HG03045 (cell line): ENCODE measurements around the gene CCDC47.

Source experiments
- ATAC-seq: cut with Tn5 transposase; IDR thresholded peaks from one replicate; pipeline ENCODE4 v1.9.1; 2021; ENCODE audit warnings: mild to moderate bottlenecking, moderate library complexity; ENCODE audit not compliant: unreplicated experiment

CCDC47 gene

DNA sequence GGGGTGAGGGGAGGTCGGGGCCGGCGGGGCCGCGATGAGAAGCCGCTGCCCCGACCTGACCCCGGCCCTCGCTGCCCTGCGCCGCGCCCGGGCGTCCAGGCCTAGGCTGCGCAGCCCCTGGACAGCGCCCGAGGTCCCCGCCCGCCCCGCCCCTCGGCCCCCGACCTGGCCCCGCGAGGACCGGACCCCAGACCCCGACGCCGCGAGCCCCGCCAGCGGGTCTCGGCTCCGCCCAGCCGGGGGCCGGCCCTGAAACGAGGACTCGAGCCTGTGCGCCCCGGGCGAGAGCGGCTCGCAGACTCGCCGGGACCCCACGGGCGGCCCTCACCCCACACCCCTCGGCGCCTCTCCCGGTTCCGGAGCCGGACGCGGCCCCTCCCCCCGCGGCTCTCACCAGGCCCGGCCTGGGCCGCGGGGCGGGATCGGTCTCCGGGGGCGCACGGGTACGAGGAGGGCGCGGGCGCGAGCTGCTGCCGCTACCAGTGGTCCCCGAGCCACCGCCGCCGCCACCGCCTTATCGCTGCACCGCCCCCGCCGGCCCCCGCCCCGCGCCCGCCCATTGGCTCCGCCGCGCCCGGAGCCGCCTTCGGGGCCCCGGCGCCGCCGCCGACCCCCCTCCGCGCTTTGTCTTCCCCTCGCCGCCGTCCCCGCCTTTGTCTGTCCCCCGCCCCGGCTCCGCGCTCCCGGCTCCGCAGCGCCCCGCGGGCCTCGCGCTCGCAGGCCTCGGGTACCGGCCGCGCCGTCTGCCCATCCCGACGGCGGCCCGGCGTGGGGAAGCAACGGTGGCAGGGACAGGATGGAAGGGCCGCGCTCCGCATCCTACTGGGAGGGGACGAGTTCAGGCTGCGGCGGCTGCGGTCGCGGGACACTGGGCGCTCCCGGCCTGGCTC is 73.5 kb downstream of the CCDC47 start, which contains the start of gene LIMD2:
Gene LIMD2 (minus strand): TSS at position 488 of the 890 bp plus-strand sequence. CDS start 827 bp downstream, outside the sequence.
- ATAC-seq, result peak; percentile 22

- peak; percentile 19 for ATAC-seq
Measured at GRCh38 chr17:63698886-63699637, 74.3 kb downstream of the CCDC47 start.

- ATAC-seq, result no peak
Measured at GRCh38 chr17:63698381-63698885, 75.0 kb downstream of the CCDC47 start.

GRCh38 chr17:63697341-63698286 is 75.8 kb downstream of the CCDC47 start:
- ATAC-seq, result peak; percentile 27

- no peak for ATAC-seq
Measured at GRCh38 chr17:63696381-63696961, 76.9 kb downstream of the CCDC47 start.

GRCh38 chr17:63695889-63696288 is 77.5 kb downstream of the CCDC47 start:
- ATAC-seq, result no peak
